HepG2 (cell line): ENCODE results near the gene NR1H3. TPM values are rescaled to one million over a fixed set of nuclear protein-coding genes. Genes with fewer than 3 reads are reported as not detected.

Source experiments
- CHD2 ChIP-seq: IDR thresholded peaks from 2 replicates; pipeline ENCODE4 v1.6.1; 2011; ENCODE audit warnings: low read depth, low read length, improper control_type of control experiment
- PHF21A ChIP-seq: sonication (generic); formaldehyde crosslinking; IDR thresholded peaks from 2 replicates; pipeline ENCODE4 v1.5.0; 2020; ENCODE audit warnings: mild to moderate bottlenecking, missing genetic modification reagents
- SIN3A ChIP-seq: IDR thresholded peaks from 2 replicates; pipeline ENCODE4 v1.6.1; 2011; ENCODE audit warnings: low read depth, mild to moderate bottlenecking, control low read depth, low read length, borderline replicate concordance
- SNAPC2 ChIP-seq: sonication (generic); formaldehyde crosslinking; IDR thresholded peaks from 2 replicates; pipeline ENCODE4 v1.8.1; 2022; ENCODE audit warnings: mild to moderate bottlenecking, missing genetic modification reagents
- YY1 ChIP-seq: IDR thresholded peaks from 2 replicates; pipeline ENCODE4 v1.6.1; 2011; ENCODE audit warnings: low read length, low read depth, moderate library complexity, mild to moderate bottlenecking; ENCODE audit not compliant: insufficient read depth, insufficient replicate concordance
- ZNF282 ChIP-seq: fragments of 450-650 bp; IDR thresholded peaks from 2 replicates; pipeline ENCODE4 v1.6.1; 2018; ENCODE audit not compliant: partially characterized antibody
- ZNF451 ChIP-seq: sonication (generic); formaldehyde crosslinking; IDR thresholded peaks from 2 replicates; pipeline ENCODE4 v1.5.0; 2020; ENCODE audit warnings: mild to moderate bottlenecking, missing genetic modification reagents
- ZNF605 ChIP-seq: sonication (generic); formaldehyde crosslinking; IDR thresholded peaks from 2 replicates; pipeline ENCODE4 v1.8.0; 2022; ENCODE audit warnings: mild to moderate bottlenecking, missing genetic modification reagents
- polyA plus RNA-seq, 8 experiments: library from polyadenylated mRNA; depleted of rRNA in 3 of 8; stranded (reverse) in 7 of 8; unstranded in 1 of 8; fragments of >200 nt; fragmentation: Illumina TruSeq in 4 of 8; extraction: Trizol in 4 of 8; gene quantifications; 2 replicates each; pipeline versions ENCODE4 v1.2.1 to v1.2.3, GENCODE V29; 2011 to 2016; ENCODE audit warnings: low read depth in 4 of 8, missing spikeins in 1 of 8, mixed read lengths in 1 of 8; ENCODE audit not compliant: insufficient read depth in 1 of 8
- total RNA-seq, 5 experiments: library from RNA; depleted of rRNA; stranded (reverse); fragments of >200 nt; fragmentation: Illumina TruSeq; extraction: Trizol; gene quantifications; 2 replicates each; pipeline ENCODE4 v1.2.3, GENCODE V29; 2016; ENCODE audit warnings: low read depth in 1 of 5
- TF ChIP-seq, protein P1 (sequence below): fragments of 450-650 bp; IDR thresholded peaks from 2 replicates; pipeline ENCODE4 v1.6.1; 2017
- TF ChIP-seq, protein P2 (sequence below): sonication (generic); formaldehyde crosslinking; IDR thresholded peaks from 2 replicates; pipeline ENCODE4 v1.4.0; 2020; ENCODE audit warnings: mild to moderate bottlenecking, missing genetic modification reagents
- TF ChIP-seq, protein P3 (sequence below): sonication (generic); formaldehyde crosslinking; IDR thresholded peaks from 2 replicates; pipeline ENCODE4 v1.4.0; 2020; ENCODE audit warnings: missing genetic modification reagents, borderline replicate concordance
- TF ChIP-seq, protein P4 (sequence below): IDR thresholded peaks from 2 replicates; pipeline ENCODE4 v1.6.1; 2012; ENCODE audit warnings: inconsistent platforms
- TF ChIP-seq, protein P5 (sequence below): IDR thresholded peaks from 2 replicates; pipeline ENCODE4 v1.4.0; 2020; ENCODE audit warnings: mild to moderate bottlenecking, missing genetic modification reagents
- TF ChIP-seq, protein P6 (sequence below): sonication (generic); formaldehyde crosslinking; conservative IDR thresholded peaks from 2 replicates; pipeline ENCODE4 v1.4.0; 2020; ENCODE audit warnings: missing genetic modification reagents

The NR1H3 gene
- total and polyA plus RNA-seq, 2 of the 13 experiments (the other 11 are each of a cell fraction or from before 2014, with no cell fraction given) = 41.8 to 102 TPM

DNA sequence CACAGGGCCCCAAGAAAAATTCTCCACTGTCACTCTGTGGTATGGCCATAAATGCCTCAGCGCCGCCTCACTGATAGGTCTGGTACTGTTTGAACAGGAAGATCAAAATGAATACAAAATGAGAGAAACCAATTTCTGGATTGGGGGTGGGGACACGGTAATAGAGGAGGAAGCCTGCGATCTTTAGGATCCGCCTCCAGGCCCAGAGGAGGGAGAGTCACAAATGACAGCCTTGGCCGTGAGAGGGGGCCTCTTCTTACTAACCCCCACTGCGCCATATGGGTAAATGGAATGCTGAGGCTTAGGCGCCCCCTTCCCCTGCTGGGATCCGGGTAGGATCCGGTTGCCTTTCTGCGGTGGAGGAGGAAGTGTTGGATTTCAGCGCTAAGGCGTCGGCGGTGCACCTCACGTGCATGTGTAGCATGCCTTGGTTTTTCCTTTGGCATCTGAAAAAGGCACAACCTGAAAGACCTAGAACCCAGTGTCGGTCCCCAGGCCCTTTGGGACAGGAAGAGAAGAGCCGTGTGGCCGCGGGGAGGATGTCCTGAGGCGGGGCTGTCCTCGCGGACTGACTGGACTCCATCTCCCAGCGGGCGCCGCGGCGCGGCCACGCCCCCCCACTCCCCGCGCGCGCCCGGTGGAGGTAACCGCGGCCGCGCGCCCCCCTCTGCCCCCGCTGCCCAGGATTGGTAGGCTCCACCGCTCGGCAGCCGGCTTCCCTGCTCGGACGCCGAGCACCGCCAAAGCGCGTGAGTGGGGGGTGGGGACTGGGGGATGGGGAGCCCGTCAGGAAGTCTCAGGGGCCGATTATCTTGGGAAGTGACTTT is 11.4 kb downstream of the NR1H3 start (continued):
- TF ChIP-seq ZNF282 (no peak), PHF21A (CRISPR knock-in tag) (peak; percentile 33; the same call in 1 of the 2 replicates), ZNF605 (CRISPR knock-in tag) (peak; percentile 45; the same call in 1 of the 2 replicates), YY1 (no peak), SNAPC2 (CRISPR knock-in tag) (peak; percentile 81; the same call in 1 of the 2 replicates), CHD2 (peak; percentile 44; the same call in 1 of the 2 replicates), SIN3A (no peak; the same call in 1 of the 2 replicates), ZNF451 (CRISPR knock-in tag) (no peak)
- TF ChIP-seq, protein P1, sequence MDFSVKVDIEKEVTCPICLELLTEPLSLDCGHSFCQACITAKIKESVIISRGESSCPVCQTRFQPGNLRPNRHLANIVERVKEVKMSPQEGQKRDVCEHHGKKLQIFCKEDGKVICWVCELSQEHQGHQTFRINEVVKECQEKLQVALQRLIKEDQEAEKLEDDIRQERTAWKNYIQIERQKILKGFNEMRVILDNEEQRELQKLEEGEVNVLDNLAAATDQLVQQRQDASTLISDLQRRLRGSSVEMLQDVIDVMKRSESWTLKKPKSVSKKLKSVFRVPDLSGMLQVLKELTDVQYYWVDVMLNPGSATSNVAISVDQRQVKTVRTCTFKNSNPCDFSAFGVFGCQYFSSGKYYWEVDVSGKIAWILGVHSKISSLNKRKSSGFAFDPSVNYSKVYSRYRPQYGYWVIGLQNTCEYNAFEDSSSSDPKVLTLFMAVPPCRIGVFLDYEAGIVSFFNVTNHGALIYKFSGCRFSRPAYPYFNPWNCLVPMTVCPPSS = no peak
- TF ChIP-seq, protein P2, sequence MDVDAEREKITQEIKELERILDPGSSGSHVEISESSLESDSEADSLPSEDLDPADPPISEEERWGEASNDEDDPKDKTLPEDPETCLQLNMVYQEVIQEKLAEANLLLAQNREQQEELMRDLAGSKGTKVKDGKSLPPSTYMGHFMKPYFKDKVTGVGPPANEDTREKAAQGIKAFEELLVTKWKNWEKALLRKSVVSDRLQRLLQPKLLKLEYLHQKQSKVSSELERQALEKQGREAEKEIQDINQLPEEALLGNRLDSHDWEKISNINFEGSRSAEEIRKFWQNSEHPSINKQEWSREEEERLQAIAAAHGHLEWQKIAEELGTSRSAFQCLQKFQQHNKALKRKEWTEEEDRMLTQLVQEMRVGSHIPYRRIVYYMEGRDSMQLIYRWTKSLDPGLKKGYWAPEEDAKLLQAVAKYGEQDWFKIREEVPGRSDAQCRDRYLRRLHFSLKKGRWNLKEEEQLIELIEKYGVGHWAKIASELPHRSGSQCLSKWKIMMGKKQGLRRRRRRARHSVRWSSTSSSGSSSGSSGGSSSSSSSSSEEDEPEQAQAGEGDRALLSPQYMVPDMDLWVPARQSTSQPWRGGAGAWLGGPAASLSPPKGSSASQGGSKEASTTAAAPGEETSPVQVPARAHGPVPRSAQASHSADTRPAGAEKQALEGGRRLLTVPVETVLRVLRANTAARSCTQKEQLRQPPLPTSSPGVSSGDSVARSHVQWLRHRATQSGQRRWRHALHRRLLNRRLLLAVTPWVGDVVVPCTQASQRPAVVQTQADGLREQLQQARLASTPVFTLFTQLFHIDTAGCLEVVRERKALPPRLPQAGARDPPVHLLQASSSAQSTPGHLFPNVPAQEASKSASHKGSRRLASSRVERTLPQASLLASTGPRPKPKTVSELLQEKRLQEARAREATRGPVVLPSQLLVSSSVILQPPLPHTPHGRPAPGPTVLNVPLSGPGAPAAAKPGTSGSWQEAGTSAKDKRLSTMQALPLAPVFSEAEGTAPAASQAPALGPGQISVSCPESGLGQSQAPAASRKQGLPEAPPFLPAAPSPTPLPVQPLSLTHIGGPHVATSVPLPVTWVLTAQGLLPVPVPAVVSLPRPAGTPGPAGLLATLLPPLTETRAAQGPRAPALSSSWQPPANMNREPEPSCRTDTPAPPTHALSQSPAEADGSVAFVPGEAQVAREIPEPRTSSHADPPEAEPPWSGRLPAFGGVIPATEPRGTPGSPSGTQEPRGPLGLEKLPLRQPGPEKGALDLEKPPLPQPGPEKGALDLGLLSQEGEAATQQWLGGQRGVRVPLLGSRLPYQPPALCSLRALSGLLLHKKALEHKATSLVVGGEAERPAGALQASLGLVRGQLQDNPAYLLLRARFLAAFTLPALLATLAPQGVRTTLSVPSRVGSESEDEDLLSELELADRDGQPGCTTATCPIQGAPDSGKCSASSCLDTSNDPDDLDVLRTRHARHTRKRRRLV (CRISPR knock-in tag) = peak; percentile 95
- TF ChIP-seq, protein P3, sequence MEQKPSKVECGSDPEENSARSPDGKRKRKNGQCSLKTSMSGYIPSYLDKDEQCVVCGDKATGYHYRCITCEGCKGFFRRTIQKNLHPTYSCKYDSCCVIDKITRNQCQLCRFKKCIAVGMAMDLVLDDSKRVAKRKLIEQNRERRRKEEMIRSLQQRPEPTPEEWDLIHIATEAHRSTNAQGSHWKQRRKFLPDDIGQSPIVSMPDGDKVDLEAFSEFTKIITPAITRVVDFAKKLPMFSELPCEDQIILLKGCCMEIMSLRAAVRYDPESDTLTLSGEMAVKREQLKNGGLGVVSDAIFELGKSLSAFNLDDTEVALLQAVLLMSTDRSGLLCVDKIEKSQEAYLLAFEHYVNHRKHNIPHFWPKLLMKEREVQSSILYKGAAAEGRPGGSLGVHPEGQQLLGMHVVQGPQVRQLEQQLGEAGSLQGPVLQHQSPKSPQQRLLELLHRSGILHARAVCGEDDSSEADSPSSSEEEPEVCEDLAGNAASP (CRISPR knock-in tag) = no peak
- TF ChIP-seq, protein P4, sequence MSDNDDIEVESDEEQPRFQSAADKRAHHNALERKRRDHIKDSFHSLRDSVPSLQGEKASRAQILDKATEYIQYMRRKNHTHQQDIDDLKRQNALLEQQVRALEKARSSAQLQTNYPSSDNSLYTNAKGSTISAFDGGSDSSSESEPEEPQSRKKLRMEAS = peak; percentile 64
- TF ChIP-seq, protein P5, sequence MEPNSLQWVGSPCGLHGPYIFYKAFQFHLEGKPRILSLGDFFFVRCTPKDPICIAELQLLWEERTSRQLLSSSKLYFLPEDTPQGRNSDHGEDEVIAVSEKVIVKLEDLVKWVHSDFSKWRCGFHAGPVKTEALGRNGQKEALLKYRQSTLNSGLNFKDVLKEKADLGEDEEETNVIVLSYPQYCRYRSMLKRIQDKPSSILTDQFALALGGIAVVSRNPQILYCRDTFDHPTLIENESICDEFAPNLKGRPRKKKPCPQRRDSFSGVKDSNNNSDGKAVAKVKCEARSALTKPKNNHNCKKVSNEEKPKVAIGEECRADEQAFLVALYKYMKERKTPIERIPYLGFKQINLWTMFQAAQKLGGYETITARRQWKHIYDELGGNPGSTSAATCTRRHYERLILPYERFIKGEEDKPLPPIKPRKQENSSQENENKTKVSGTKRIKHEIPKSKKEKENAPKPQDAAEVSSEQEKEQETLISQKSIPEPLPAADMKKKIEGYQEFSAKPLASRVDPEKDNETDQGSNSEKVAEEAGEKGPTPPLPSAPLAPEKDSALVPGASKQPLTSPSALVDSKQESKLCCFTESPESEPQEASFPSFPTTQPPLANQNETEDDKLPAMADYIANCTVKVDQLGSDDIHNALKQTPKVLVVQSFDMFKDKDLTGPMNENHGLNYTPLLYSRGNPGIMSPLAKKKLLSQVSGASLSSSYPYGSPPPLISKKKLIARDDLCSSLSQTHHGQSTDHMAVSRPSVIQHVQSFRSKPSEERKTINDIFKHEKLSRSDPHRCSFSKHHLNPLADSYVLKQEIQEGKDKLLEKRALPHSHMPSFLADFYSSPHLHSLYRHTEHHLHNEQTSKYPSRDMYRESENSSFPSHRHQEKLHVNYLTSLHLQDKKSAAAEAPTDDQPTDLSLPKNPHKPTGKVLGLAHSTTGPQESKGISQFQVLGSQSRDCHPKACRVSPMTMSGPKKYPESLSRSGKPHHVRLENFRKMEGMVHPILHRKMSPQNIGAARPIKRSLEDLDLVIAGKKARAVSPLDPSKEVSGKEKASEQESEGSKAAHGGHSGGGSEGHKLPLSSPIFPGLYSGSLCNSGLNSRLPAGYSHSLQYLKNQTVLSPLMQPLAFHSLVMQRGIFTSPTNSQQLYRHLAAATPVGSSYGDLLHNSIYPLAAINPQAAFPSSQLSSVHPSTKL (CRISPR knock-in tag) = peak; percentile 13
- TF ChIP-seq, protein P6, sequence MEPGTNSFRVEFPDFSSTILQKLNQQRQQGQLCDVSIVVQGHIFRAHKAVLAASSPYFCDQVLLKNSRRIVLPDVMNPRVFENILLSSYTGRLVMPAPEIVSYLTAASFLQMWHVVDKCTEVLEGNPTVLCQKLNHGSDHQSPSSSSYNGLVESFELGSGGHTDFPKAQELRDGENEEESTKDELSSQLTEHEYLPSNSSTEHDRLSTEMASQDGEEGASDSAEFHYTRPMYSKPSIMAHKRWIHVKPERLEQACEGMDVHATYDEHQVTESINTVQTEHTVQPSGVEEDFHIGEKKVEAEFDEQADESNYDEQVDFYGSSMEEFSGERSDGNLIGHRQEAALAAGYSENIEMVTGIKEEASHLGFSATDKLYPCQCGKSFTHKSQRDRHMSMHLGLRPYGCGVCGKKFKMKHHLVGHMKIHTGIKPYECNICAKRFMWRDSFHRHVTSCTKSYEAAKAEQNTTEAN = 0 out of 2 replicates have a peak, but pooled peaks have one; percentile 42
